K562 (cell line): ENCODE results near the gene TPD52L2. TPM values are rescaled to one million over a fixed set of nuclear protein-coding genes. Genes with fewer than 3 reads are reported as not detected.

Experiments used
- ARID2 ChIP-seq: fragments of 450-650 bp; IDR thresholded peaks from 2 replicates; pipeline ENCODE4 v1.6.1; 2017; ENCODE audit warnings: antibody characterized with exemption, mild to moderate bottlenecking
- ASH1L ChIP-seq: fragments of 450-650 bp; IDR thresholded peaks from 2 replicates; pipeline ENCODE4 v1.6.1; 2018; ENCODE audit warnings: borderline replicate concordance, mild to moderate bottlenecking, low read depth; ENCODE audit not compliant: partially characterized antibody
- CXXC5 ChIP-seq: fragments of 250-450 bp; sonication (Bioruptor Pico); IDR thresholded peaks from 2 replicates; pipeline ENCODE4 v1.8.0; 2022; ENCODE audit warnings: inconsistent platforms, mild to moderate bottlenecking, moderate library complexity
- DPF2 ChIP-seq: fragments of 450-650 bp; IDR thresholded peaks from 2 replicates; pipeline ENCODE4 v1.6.1; 2016
- ETV5 ChIP-seq: sonication (generic); formaldehyde crosslinking; IDR thresholded peaks from 2 replicates; pipeline ENCODE4 v1.4.0; 2020; ENCODE audit warnings: low read depth, mild to moderate bottlenecking, missing genetic modification reagents
- FOXK2 ChIP-seq, 2 experiments: fragments of 450-650 bp; IDR thresholded peaks in 1 of 2; conservative IDR thresholded peaks in 1 of 2; 2 replicates each; pipeline ENCODE4 v1.6.1; 2016; ENCODE audit warnings: low read depth in 2 of 2, mild to moderate bottlenecking in 1 of 2
- HOMEZ ChIP-seq: fragments of 250-450 bp; sonication (Bioruptor Pico); IDR thresholded peaks from 2 replicates; pipeline ENCODE4 v1.4.0; 2020; ENCODE audit warnings: mild to moderate bottlenecking, moderate library complexity
- MEF2D ChIP-seq: conservative IDR thresholded peaks from 2 replicates; pipeline ENCODE4 v1.6.1; 2016; ENCODE audit warnings: low read depth, missing genetic modification characterization, missing compliant biosample characterization
- NEUROD1 ChIP-seq: fragments of 150-350 bp; IDR thresholded peaks from 2 replicates; pipeline ENCODE4 v1.6.1; 2014; ENCODE audit warnings: borderline replicate concordance, low read length, low read depth; ENCODE audit not compliant: partially characterized antibody
- NFXL1 ChIP-seq: fragments of 450-650 bp; formaldehyde crosslinking; IDR thresholded peaks from 2 replicates; pipeline ENCODE4 v1.4.0; 2021; ENCODE audit warnings: mild to moderate bottlenecking
- RFX5 ChIP-seq: IDR thresholded peaks from 2 replicates; pipeline ENCODE4 v1.6.1; 2011; ENCODE audit warnings: low read depth, mild to moderate bottlenecking, improper control_type of control experiment, low read length
- SNAPC5 ChIP-seq: fragments of 250-450 bp; sonication (Bioruptor Pico); IDR thresholded peaks from 2 replicates; pipeline ENCODE4 v1.8.0; 2021; ENCODE audit warnings: moderate library complexity, mild to moderate bottlenecking, inconsistent platforms
- XRCC5 ChIP-seq: fragments of 200-400 bp; formaldehyde crosslinking; IDR thresholded peaks from 2 replicates; pipeline ENCODE4 v1.6.1; 2017; ENCODE audit warnings: low read depth, mild to moderate bottlenecking, low read length
- ZBTB17 ChIP-seq: fragments of 450-650 bp; formaldehyde crosslinking; IDR thresholded peaks from 2 replicates; pipeline ENCODE4 v1.4.0; 2020; ENCODE audit warnings: mild to moderate bottlenecking
- ZNF586 ChIP-seq: fragments of 450-650 bp; formaldehyde crosslinking; conservative IDR thresholded peaks from 2 replicates; pipeline ENCODE4 v1.4.0; 2020; ENCODE audit warnings: mild to moderate bottlenecking, moderate library complexity
- ZNF766 ChIP-seq: fragments of 200-800 bp; sonication (Bioruptor generic); conservative IDR thresholded peaks from 2 replicates; pipeline ENCODE4 v1.6.1; 2016; ENCODE audit warnings: missing genetic modification characterization, missing compliant biosample characterization
- polyA plus RNA-seq, 8 experiments: library from polyadenylated mRNA; depleted of rRNA in 4 of 8; stranded (reverse) in 5 of 8; unstranded in 3 of 8; fragments of >200 nt; fragmentation: Nextera tagmentation in 2 of 8; fragmentation: Illumina TruSeq in 1 of 8; extraction: Ambion mirVana in 2 of 8; extraction: Trizol in 1 of 8; gene quantifications; 2 replicates each; pipeline versions ENCODE4 v1.2.1 to v1.2.3, GENCODE V29; 2011 to 2014; ENCODE audit warnings: inconsistent platforms in 1 of 8, missing spikeins in 1 of 8
- total RNA-seq, 7 experiments: library from RNA; depleted of rRNA in 6 of 7; stranded (reverse); fragments of >200 nt in 6 of 7; fragmentation: Illumina TruSeq in 2 of 7; extraction: Trizol in 2 of 7; gene quantifications; 2 replicates each; pipeline versions ENCODE4 v1.2.1 to v1.2.3, GENCODE V29; 2011 to 2021; ENCODE audit warnings: low replicate concordance in 1 of 7
- TF ChIP-seq, protein P1 (sequence below): fragments of 150-350 bp; conservative IDR thresholded peaks from 2 replicates; pipeline ENCODE4 v1.6.1; 2014; ENCODE audit warnings: low read length
- TF ChIP-seq, protein P2 (sequence below): fragments of 250-450 bp; sonication (Bioruptor Pico); IDR thresholded peaks from 2 replicates; pipeline ENCODE4 v1.5.0; 2021; ENCODE audit warnings: mild to moderate bottlenecking, moderate library complexity
- TF ChIP-seq, protein P3 (sequence below): fragments of 450-650 bp; IDR thresholded peaks from 2 replicates; pipeline ENCODE4 v1.6.1; 2017; ENCODE audit warnings: mild to moderate bottlenecking, moderate library complexity

The TPD52L2 gene
- total and polyA plus RNA-seq, 9 of the 15 experiments (the other 6 are each of a cell fraction or from before 2014, with no cell fraction given), result 1.9 to 117 (median 74.6) TPM

DNA sequence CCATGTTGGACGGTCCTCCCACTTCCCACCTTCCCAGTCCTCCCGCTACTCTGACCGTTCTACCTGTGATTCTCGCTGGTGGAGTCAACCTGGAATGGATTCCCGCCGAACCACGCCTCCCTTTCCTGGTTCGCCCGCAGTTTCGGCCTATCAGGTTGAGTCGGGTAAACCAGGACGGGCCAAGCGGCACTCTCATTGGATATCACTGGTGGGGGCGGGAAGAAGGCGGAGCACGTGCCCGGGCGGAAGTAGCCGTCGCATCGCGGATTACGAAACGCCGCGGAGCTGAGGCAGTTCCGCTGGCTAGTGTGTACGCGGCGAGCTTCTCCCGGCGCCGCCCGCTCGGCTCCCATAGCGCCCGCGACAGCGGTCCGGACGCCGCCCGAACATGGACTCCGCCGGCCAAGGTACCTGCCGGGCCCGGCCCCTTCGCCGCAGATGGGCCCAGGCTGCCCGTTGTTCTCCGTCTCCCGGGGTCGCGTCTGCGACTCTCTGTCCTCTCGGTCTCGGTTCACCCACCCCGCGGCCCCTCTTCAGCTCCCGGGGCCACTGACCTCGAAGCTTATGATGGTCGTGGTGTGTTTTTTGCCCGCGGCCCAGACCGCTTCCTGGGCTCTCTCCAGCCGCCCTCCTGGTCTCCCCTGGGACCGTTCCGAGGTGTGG, at the start of gene TPD52L2 (continued):
- TF ChIP-seq ZNF766 (CRISPR knock-in tag), result no peak
- TF ChIP-seq, protein P1, sequence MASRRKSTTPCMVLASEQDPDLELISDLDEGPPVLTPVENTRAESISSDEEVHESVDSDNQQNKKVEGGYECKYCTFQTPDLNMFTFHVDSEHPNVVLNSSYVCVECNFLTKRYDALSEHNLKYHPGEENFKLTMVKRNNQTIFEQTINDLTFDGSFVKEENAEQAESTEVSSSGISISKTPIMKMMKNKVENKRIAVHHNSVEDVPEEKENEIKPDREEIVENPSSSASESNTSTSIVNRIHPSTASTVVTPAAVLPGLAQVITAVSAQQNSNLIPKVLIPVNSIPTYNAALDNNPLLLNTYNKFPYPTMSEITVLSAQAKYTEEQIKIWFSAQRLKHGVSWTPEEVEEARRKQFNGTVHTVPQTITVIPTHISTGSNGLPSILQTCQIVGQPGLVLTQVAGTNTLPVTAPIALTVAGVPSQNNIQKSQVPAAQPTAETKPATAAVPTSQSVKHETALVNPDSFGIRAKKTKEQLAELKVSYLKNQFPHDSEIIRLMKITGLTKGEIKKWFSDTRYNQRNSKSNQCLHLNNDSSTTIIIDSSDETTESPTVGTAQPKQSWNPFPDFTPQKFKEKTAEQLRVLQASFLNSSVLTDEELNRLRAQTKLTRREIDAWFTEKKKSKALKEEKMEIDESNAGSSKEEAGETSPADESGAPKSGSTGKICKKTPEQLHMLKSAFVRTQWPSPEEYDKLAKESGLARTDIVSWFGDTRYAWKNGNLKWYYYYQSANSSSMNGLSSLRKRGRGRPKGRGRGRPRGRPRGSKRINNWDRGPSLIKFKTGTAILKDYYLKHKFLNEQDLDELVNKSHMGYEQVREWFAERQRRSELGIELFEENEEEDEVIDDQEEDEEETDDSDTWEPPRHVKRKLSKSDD, result no peak
- no peak for TF ChIP-seq RFX5
- TF ChIP-seq XRCC5, result peak; percentile 73
- TF ChIP-seq ARID2, result no peak
- peak; percentile 96 for TF ChIP-seq CXXC5 (CRISPR knock-in tag)
- TF ChIP-seq ETV5 (CRISPR knock-in tag), result peak; percentile 23; the same call in 1 of the 2 replicates
- TF ChIP-seq HOMEZ (CRISPR knock-in tag), result no peak
- no peak for TF ChIP-seq MEF2D (tag)
- no peak for TF ChIP-seq ZBTB17 (CRISPR knock-in tag)
- TF ChIP-seq, protein P2, sequence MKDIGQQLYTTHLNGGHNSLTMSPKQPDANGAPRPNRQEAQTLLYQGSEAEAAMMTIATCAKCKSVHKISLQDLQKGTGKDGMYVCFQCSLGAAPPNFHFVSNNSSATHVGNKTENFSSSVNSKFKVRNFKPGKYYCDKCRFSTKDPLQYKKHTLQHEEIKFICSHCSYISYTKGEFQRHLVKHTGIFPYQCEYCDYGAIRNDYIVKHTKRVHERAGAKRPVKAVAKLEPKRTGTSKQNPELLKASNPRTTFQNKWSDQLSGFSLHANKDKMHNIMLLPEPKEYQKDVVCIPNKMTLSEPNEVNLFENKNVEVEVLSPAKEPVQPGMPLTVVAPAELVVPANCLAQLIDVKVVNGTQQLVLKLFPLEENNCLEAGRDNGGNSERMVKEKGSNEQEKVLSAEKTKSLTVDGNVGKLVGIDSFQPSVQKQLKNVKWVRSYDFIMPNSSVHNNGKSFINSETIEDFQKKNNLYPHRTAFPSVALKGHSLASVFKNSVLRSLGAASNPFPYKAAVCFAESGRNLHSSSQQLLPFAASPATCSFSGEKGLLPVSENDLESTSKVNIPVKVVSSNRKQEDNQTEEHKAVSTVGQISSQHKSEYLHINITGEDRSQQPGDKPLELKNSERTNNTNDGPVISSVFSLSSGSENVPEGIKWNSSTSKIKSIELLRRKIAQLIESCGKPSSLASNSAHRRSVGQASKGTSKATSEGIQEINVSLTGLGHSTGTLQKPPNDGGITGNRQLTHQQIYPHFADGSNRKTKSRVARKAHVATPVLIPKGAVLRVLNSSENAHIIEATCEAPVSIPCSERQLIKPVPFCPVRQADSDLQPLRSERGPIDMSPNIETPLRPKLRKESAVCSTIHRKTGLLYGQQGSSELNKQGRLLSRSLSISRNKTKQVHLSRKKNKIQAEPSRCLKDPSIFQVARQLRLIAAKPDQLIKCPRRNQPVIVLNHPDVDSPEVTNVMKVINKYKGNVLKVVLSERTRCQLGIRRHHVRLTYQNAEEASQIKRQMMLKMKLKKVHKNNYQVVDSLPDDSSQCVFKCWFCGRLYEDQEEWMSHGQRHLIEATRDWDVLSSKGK (CRISPR knock-in tag), result no peak
- no peak for TF ChIP-seq ZNF586 (CRISPR knock-in tag)
- no peak for TF ChIP-seq SNAPC5 (CRISPR knock-in tag)
- TF ChIP-seq ASH1L, result peak; percentile 91
- TF ChIP-seq FOXK2 (conservative IDR thresholded peaks at IDR 0.05 in 1 of 2, IDR thresholded peaks at IDR 0.05 in 1 of 2; ENCODE audit: low read depth in 2 of 2), result peak; percentile 92 to 93
- TF ChIP-seq, protein P3, sequence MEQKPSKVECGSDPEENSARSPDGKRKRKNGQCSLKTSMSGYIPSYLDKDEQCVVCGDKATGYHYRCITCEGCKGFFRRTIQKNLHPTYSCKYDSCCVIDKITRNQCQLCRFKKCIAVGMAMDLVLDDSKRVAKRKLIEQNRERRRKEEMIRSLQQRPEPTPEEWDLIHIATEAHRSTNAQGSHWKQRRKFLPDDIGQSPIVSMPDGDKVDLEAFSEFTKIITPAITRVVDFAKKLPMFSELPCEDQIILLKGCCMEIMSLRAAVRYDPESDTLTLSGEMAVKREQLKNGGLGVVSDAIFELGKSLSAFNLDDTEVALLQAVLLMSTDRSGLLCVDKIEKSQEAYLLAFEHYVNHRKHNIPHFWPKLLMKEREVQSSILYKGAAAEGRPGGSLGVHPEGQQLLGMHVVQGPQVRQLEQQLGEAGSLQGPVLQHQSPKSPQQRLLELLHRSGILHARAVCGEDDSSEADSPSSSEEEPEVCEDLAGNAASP, result no peak
- TF ChIP-seq DPF2, result no peak
- peak; percentile 88 for TF ChIP-seq NEUROD1
- no peak for TF ChIP-seq NFXL1 (CRISPR knock-in tag)
